ENCODE data around the gene STX2.
"Not testable (repeated sequence)": the region's sequence is repeated elsewhere in the genome, so short reads cannot be mapped to it uniquely, and the experiment has no call there.

Gene STX2

GRCh38 chr12:130879212-130879686, 40.2 kb upstream of the STX2 start:
- TF ChIP-seq, protein P1, sequence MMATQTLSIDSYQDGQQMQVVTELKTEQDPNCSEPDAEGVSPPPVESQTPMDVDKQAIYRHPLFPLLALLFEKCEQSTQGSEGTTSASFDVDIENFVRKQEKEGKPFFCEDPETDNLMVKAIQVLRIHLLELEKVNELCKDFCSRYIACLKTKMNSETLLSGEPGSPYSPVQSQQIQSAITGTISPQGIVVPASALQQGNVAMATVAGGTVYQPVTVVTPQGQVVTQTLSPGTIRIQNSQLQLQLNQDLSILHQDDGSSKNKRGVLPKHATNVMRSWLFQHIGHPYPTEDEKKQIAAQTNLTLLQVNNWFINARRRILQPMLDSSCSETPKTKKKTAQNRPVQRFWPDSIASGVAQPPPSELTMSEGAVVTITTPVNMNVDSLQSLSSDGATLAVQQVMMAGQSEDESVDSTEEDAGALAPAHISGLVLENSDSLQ (IDR thresholded peaks at IDR 0.05): no peak
- TF ChIP-seq TARDBP (IDR thresholded peaks at IDR 0.05) (no peak), SP1 (IDR thresholded peaks at IDR 0.05) (no peak), SUZ12 (IDR thresholded peaks at IDR 0.05) (no peak), FOXA1 (IDR thresholded peaks at IDR 0.05) (no peak), HDGF (IDR thresholded peaks at IDR 0.05; ENCODE audit: borderline replicate concordance) (no peak), BHLHE40 (IDR thresholded peaks at IDR 0.05; ENCODE audit: borderline replicate concordance) (no peak), CTBP1 (IDR thresholded peaks at IDR 0.05; ENCODE audit: borderline replicate concordance) (no peak), NFRKB (IDR thresholded peaks at IDR 0.05) (no peak), LEF1 (IDR thresholded peaks at IDR 0.05; ENCODE audit: borderline replicate concordance) (no peak), L3MBTL2 (conservative IDR thresholded peaks at IDR 0.05) (no peak)
- ChIA-PET CTCF (interaction anchor here (0.6 kb wide), 1 partner anchor 254 kb away, joined by 3 read pairs; no protein-coding TSS in a partner anchor), POLR2A (no interaction called here)
- DNase-seq (ENCODE audit: extremely low spot score): no peak

- CTCF ChIA-PET: no interaction called here
- no peak for DNase-seq (ENCODE audit: extremely low spot score)
- POLR2A ChIA-PET: no interaction called here
- TF ChIP-seq L3MBTL2 (conservative IDR thresholded peaks at IDR 0.05) (no peak), SP1 (IDR thresholded peaks at IDR 0.05) (no peak), LEF1 (IDR thresholded peaks at IDR 0.05; ENCODE audit: borderline replicate concordance) (no peak), TARDBP (IDR thresholded peaks at IDR 0.05) (no peak), FOXA1 (IDR thresholded peaks at IDR 0.05) (no peak), FOXK2 (IDR thresholded peaks at IDR 0.05) (no peak), CTBP1 (IDR thresholded peaks at IDR 0.05; ENCODE audit: borderline replicate concordance) (no peak), ZNF384 (IDR thresholded peaks at IDR 0.05) (no peak), SUZ12 (IDR thresholded peaks at IDR 0.05) (no peak), ARNT (IDR thresholded peaks at IDR 0.05) (no peak), HDGF (IDR thresholded peaks at IDR 0.05; ENCODE audit: borderline replicate concordance) (no peak), NFRKB (IDR thresholded peaks at IDR 0.05) (no peak), BHLHE40 (IDR thresholded peaks at IDR 0.05; ENCODE audit: borderline replicate concordance) (no peak), FOXM1 (IDR thresholded peaks at IDR 0.05; ENCODE audit: borderline replicate concordance) (no peak), ELF4 (IDR thresholded peaks at IDR 0.05) (no peak)
- TF ChIP-seq, protein P1 (IDR thresholded peaks at IDR 0.05): no peak
These were observed 39.4 kb upstream of the STX2 start for GRCh38 chr12:130878193-130879185.

- ChIA-PET CTCF (no interaction called here), POLR2A (no interaction called here)
- DNase-seq (ENCODE audit: extremely low spot score): no peak
- TF ChIP-seq ARNT (IDR thresholded peaks at IDR 0.05) (no peak), ELF4 (IDR thresholded peaks at IDR 0.05) (0 out of 2 replicates have a peak, but pooled peaks have one; percentile 5)
These were observed 38.3 kb upstream of the STX2 start for GRCh38 chr12:130877333-130877732.

- DNase-seq (ENCODE audit: extremely low spot score): no peak
- ChIA-PET POLR2A (no interaction called here), CTCF (no interaction called here)
- TF ChIP-seq ZNF384 (IDR thresholded peaks at IDR 0.05) (0 out of 2 replicates have a peak, but pooled peaks have one; percentile 20), BHLHE40 (IDR thresholded peaks at IDR 0.05; ENCODE audit: borderline replicate concordance) (no peak)
These were observed 37.7 kb upstream of the STX2 start for GRCh38 chr12:130876758-130877157.

DNA sequence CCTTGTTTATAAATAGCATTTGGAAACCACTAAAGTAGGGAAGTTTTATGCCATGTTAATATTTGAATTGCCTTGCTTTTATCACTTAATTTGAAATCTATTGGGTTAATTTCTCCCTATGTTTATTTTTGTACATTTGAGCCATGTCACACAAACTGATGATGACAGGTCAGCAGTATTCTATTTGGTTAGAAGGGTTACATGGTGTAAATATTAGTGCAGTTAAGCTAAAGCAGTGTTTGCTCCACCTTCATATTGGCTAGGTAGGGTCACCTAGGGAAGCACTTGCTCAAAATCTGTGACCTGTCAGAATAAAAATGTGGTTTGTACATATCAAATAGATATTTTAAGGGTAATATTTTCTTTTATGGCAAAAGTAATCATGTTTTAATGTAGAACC, 37.2 kb upstream of the STX2 start:
- no peak for DNase-seq (ENCODE audit: extremely low spot score)
- CTCF ChIA-PET: no interaction called here
- POLR2A ChIA-PET: no interaction called here
- TF ChIP-seq SP1 (IDR thresholded peaks at IDR 0.05): no peak
- TF ChIP-seq FOXA1 (IDR thresholded peaks at IDR 0.05): no peak
- no peak for TF ChIP-seq HDGF (IDR thresholded peaks at IDR 0.05; ENCODE audit: borderline replicate concordance)
- TF ChIP-seq SUZ12 (IDR thresholded peaks at IDR 0.05): no peak
- no peak for TF ChIP-seq FOXK2 (IDR thresholded peaks at IDR 0.05)
- no peak for TF ChIP-seq ARNT (IDR thresholded peaks at IDR 0.05)
- TF ChIP-seq NFRKB (IDR thresholded peaks at IDR 0.05): no peak
- TF ChIP-seq ELF4 (IDR thresholded peaks at IDR 0.05): no peak
- TF ChIP-seq CTBP1 (IDR thresholded peaks at IDR 0.05; ENCODE audit: borderline replicate concordance): no peak

DNA sequence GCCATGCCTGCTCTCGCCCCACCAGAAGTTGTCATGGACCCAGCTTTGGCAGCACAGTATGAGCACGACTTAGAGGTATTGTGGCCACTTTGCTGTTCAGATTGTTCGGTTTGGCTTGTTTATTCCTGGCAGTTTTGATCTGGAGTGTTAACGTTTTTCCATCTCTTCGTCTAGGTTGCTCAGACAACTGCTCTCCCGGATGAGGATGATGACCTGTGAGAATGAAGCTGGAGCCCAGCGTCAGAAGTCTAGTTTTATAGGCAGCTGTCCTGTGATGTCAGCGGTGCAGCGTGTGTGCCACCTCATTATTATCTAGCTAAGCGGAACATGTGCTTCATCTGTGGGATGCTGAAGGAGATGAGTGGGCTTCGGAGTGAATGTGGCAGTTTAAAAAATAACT, 36.7 kb upstream of the STX2 start:
- POLR2A ChIA-PET; DNase-seq (ENCODE audit: extremely low spot score); CTCF ChIA-PET: not testable (repeated sequence)

DNA sequence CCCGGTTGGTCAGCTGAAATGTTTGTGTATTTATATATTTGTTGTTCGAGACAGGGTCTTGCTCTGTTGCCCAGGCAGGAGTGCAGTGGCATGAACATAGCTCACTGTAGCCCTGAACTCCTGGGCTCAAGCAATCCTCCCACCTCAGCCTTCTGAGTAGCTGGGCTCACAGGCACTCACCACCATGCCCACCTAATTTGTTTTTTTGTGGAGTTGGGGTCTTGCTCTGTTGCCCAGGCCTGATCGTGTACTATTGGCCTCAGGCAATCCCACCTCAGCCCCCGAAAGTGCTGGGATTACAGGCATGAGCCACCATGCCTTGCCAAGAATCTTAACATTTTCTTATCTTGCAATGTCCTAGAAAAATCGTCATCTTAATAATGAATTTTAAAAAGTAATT, 36.1 kb upstream of the STX2 start:
- TF ChIP-seq, protein P1 (IDR thresholded peaks at IDR 0.05): no peak
- TF ChIP-seq LEF1 (IDR thresholded peaks at IDR 0.05; ENCODE audit: borderline replicate concordance) (no peak), HDGF (IDR thresholded peaks at IDR 0.05; ENCODE audit: borderline replicate concordance) (no peak), SP1 (IDR thresholded peaks at IDR 0.05) (no peak), ARNT (IDR thresholded peaks at IDR 0.05) (no peak), L3MBTL2 (conservative IDR thresholded peaks at IDR 0.05) (no peak)
- no peak for DNase-seq (ENCODE audit: extremely low spot score)
- CTCF ChIA-PET: no interaction called here

More for the DNA sequence above, 36.1 kb upstream of the STX2 start:
- POLR2A ChIA-PET: no interaction called here
